HepG2 (cell line): ENCODE data around the gene DENND4A. TPM values are rescaled to one million over a fixed set of nuclear protein-coding genes. Genes with fewer than 3 reads are reported as not detected.

ENCODE experiments used
- ATAC-seq: fragments of 200-7000 bp; cut with Tn5 transposase; 3 replicates; pipeline ENCODE4 v1.9.1; 2020; ENCODE audit warnings: mild to moderate bottlenecking, moderate library complexity
- BruUV-seq: library from RNA; stranded (reverse); fragments of 400-500 nt; replicated peaks from 2 replicates; lab custom pipeline; 2021; lab: Mats Ljungman, UMichigan
- CTCF ChIA-PET: fragments of 300-600 bp; formaldehyde crosslinking; extraction: SDS; loops from one replicate; lab custom pipeline; 2021; ENCODE audit warnings: low total read pairs, inconsistent platforms, low intra/inter-chr PET ratio; lab: Yijun Ruan, JAX
- POLR2A ChIA-PET: fragments of 350-600 bp; sonication (Branson Sonifier 250); formaldehyde crosslinking; loops from one replicate; lab custom pipeline; 2020; ENCODE audit warnings: antibody characterized with exemption, inconsistent platforms; lab: Yijun Ruan, JAX
- DNase-seq: peaks from one replicate; pipeline ENCODE4 v3.0.0-alpha.2; 2015; ENCODE audit warnings: low spot score
- FAIRE-seq: peaks from 3 replicates; lab custom pipeline; 2011; peaks lifted over from hg19 to GRCh38; lab: Jason Lieb, UNC
- H2AFZ ChIP-seq: one replicate; pipeline ENCODE4 v1.6.1; 2011; ENCODE audit warnings: low read length, inconsistent platforms
- H3K27ac ChIP-seq: fragments of 300-600 bp; 3 replicates; pipeline ENCODE4 v1.8.0; 2011; ENCODE audit warnings: mixed run types, mild to moderate bottlenecking, mixed read lengths, low read length, inconsistent platforms; ENCODE audit not compliant: insufficient read depth; ENCODE audit errors: extremely low read length
- H3K27me3 ChIP-seq, 2 experiments: fragments of 200-600 bp in 1 of 2; 2 replicates in 1 of 2; 3 replicates in 1 of 2; pipeline versions ENCODE4 v1.6.0 to v1.8.0; 2011; ENCODE audit warnings: low read length in 2 of 2, mild to moderate bottlenecking in 2 of 2, moderate library complexity in 2 of 2, inconsistent platforms in 1 of 2; ENCODE audit not compliant: insufficient read depth in 2 of 2, control insufficient read depth in 1 of 2
- H3K36me3 ChIP-seq, 2 experiments: fragments of 200-600 bp in 1 of 2; replicated peaks in 1 of 2; 2 replicates in 1 of 2; 3 replicates in 1 of 2; pipeline versions ENCODE4 v1.5.1 to v1.8.0; 2011; ENCODE audit warnings: low read length in 2 of 2, inconsistent platforms in 1 of 2; ENCODE audit not compliant: insufficient read depth in 2 of 2, control insufficient read depth in 1 of 2
- H3K4me1 ChIP-seq: 2 replicates; pipeline ENCODE4 v1.5.1; 2012; ENCODE audit warnings: low read length, inconsistent platforms; ENCODE audit not compliant: insufficient read depth
- H3K4me2 ChIP-seq: 2 replicates; pipeline ENCODE4 v1.6.0; 2011; ENCODE audit warnings: low read depth, low read length, inconsistent platforms
- H3K4me3 ChIP-seq, 3 experiments: fragments of 200-600 bp in 1 of 3; sonication (generic), shearing (Covaris generic) in 1 of 3; replicated peaks in 1 of 3; 2 replicates each; pipeline ENCODE4 v1.5.1; 2011 to 2016; ENCODE audit warnings: low read length in 3 of 3, inconsistent platforms in 2 of 3, low read depth in 2 of 3, mild to moderate bottlenecking in 2 of 3, control low read depth in 1 of 3, mixed read lengths in 1 of 3; ENCODE audit not compliant: insufficient read depth in 1 of 3
- H3K79me2 ChIP-seq: one replicate; pipeline ENCODE4 v1.6.1; 2011; ENCODE audit warnings: low read length, inconsistent platforms; ENCODE audit not compliant: insufficient read depth
- H3K9ac ChIP-seq: 2 replicates; pipeline ENCODE4 v1.6.0; 2011; ENCODE audit warnings: mild to moderate bottlenecking, low read depth, low read length, inconsistent platforms; ENCODE audit not compliant: insufficient read depth
- H3K9me3 ChIP-seq: 2 replicates; pipeline ENCODE4 v1.5.1; 2012; ENCODE audit warnings: mild to moderate bottlenecking, low read length
- H4K20me1 ChIP-seq: 2 replicates; pipeline ENCODE4 v1.6.0; 2011; ENCODE audit warnings: inconsistent platforms, mild to moderate bottlenecking, low read length, moderate library complexity; ENCODE audit not compliant: insufficient read depth
- GATA4 ChIP-seq: sonication (generic); IDR thresholded peaks from 2 replicates; pipeline ENCODE4 v1.6.1; 2016; ENCODE audit warnings: antibody characterized with exemption, low read depth, borderline replicate concordance
- SMARCE1 ChIP-seq: fragments of 450-650 bp; IDR thresholded peaks from 2 replicates; pipeline ENCODE4 v1.6.1; 2017; ENCODE audit warnings: borderline replicate concordance
- TGIF2 ChIP-seq: IDR thresholded peaks from 2 replicates; pipeline ENCODE4 v1.6.1; 2016; ENCODE audit warnings: control low read depth, missing compliant biosample characterization
- TP53 ChIP-seq: sonication (generic); formaldehyde crosslinking; conservative IDR thresholded peaks from 2 replicates; pipeline ENCODE4 v1.4.0; 2020; ENCODE audit warnings: missing genetic modification reagents
- YY1 ChIP-seq: IDR thresholded peaks from 2 replicates; pipeline ENCODE4 v1.6.1; 2011; ENCODE audit warnings: low read length, low read depth, moderate library complexity, mild to moderate bottlenecking; ENCODE audit not compliant: insufficient read depth, insufficient replicate concordance
- ZNF296 ChIP-seq: sonication (generic); formaldehyde crosslinking; conservative IDR thresholded peaks from 2 replicates; pipeline ENCODE4 v1.5.0; 2020; ENCODE audit warnings: mild to moderate bottlenecking, missing genetic modification reagents
- WGBS: methylation state at CpG from one replicate; pipeline ENCODE4 v1.1.6; 2017; ENCODE audit warnings: low lambda C conversion rate; 5-methylcytosine and 5-hydroxymethylcytosine counted together
- in situ Hi-C: cut with HindIII; loops from 2 replicates; pipeline ENCODE4 v1.10.0; 2017; ENCODE audit warnings: low pct_unique_long_range_greater_than_20kb; ENCODE audit not compliant: extremely low pct_ligation_motif_present
- intact Hi-C: fragments of 100-400 bp; cut with micrococcal nuclease; formaldehyde crosslinking; loops from one replicate; pipeline ENCODE4 v1.10.0; 2022; ENCODE audit not compliant: unreplicated experiment
- polyA plus RNA-seq, 8 experiments: library from polyadenylated mRNA; depleted of rRNA in 3 of 8; stranded (reverse) in 7 of 8; unstranded in 1 of 8; fragments of >200 nt; fragmentation: Illumina TruSeq in 4 of 8; extraction: Trizol in 4 of 8; gene quantifications; 2 replicates each; pipeline versions ENCODE4 v1.2.1 to v1.2.3, GENCODE V29; 2011 to 2016; ENCODE audit warnings: low read depth in 4 of 8, missing spikeins in 1 of 8, mixed read lengths in 1 of 8; ENCODE audit not compliant: insufficient read depth in 1 of 8
- total RNA-seq, 5 experiments: library from RNA; depleted of rRNA; stranded (reverse); fragments of >200 nt; fragmentation: Illumina TruSeq; extraction: Trizol; gene quantifications; 2 replicates each; pipeline ENCODE4 v1.2.3, GENCODE V29; 2016; ENCODE audit warnings: low read depth in 1 of 5
- TF ChIP-seq, protein P1 (sequence below): sonication (generic); formaldehyde crosslinking; IDR thresholded peaks from 2 replicates; pipeline ENCODE4 v1.5.0; 2020; ENCODE audit warnings: missing genetic modification reagents
- TF ChIP-seq, protein P2 (sequence below): sonication (generic); formaldehyde crosslinking; IDR thresholded peaks from 2 replicates; pipeline ENCODE4 v1.4.0; 2020; ENCODE audit warnings: missing genetic modification reagents, borderline replicate concordance

DENND4A gene
- total and polyA plus RNA-seq, 2 of the 13 experiments (the other 11 are each of a cell fraction or from before 2014, with no cell fraction given) = 13.2 to 18.6 TPM

GRCh38 chr15:65743637-65744252 is 48.3 kb downstream of the DENND4A start:
- in situ Hi-C loops (no loop called here), intact Hi-C loops (loop anchor here (5.0 kb wide), 1 partner anchor 79 kb away; no protein-coding TSS in a partner anchor)
- no peaks in the 10 kb centered on the region for H3K27me3 ChIP-seq
- H3K79me2 ChIP-seq = no peaks in the 10 kb centered on the region
- 90% methylated on average over 1 of the region's 1 CpG for WGBS
- no peak overlapping the region for H3K9ac ChIP-seq
- ChIA-PET POLR2A (no interaction called here), CTCF (no interaction called here)
- H3K9me3 ChIP-seq = no peaks in the 10 kb centered on the region
- peaks cover 1 to 14% of the 10 kb centered on the region in 2 experiments; a peak in 3 of 5 replicates for H3K36me3 ChIP-seq
- DNase-seq = no peak
- no peaks in the 10 kb centered on the region for H4K20me1 ChIP-seq
- H3K4me3 ChIP-seq = no peak overlapping the region
- no peak for ATAC-seq
- H3K4me2 ChIP-seq = no peak overlapping the region
- peak overlapping the region; percentile 12 for H3K27ac ChIP-seq
- no peak for FAIRE-seq
- H2AFZ ChIP-seq = no peak overlapping the region
- H3K4me1 ChIP-seq = peaks cover 44% of the 10 kb centered on the region
- no TSS peak for BruUV-seq
- TF ChIP-seq TP53 (no peak), YY1 (no peak)
- TF ChIP-seq, protein P1, sequence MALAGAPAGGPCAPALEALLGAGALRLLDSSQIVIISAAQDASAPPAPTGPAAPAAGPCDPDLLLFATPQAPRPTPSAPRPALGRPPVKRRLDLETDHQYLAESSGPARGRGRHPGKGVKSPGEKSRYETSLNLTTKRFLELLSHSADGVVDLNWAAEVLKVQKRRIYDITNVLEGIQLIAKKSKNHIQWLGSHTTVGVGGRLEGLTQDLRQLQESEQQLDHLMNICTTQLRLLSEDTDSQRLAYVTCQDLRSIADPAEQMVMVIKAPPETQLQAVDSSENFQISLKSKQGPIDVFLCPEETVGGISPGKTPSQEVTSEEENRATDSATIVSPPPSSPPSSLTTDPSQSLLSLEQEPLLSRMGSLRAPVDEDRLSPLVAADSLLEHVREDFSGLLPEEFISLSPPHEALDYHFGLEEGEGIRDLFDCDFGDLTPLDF (CRISPR knock-in tag) = no peak

GRCh38 chr15:65740148-65740547 is 51.9 kb downstream of the DENND4A start:
- H3K4me3 ChIP-seq = no peak overlapping the region
- H2AFZ ChIP-seq = no peak overlapping the region
- no peak for TF ChIP-seq ZNF296 (CRISPR knock-in tag)
- no peak for TF ChIP-seq SMARCE1
- no peak for TF ChIP-seq GATA4
- TF ChIP-seq, protein P2, sequence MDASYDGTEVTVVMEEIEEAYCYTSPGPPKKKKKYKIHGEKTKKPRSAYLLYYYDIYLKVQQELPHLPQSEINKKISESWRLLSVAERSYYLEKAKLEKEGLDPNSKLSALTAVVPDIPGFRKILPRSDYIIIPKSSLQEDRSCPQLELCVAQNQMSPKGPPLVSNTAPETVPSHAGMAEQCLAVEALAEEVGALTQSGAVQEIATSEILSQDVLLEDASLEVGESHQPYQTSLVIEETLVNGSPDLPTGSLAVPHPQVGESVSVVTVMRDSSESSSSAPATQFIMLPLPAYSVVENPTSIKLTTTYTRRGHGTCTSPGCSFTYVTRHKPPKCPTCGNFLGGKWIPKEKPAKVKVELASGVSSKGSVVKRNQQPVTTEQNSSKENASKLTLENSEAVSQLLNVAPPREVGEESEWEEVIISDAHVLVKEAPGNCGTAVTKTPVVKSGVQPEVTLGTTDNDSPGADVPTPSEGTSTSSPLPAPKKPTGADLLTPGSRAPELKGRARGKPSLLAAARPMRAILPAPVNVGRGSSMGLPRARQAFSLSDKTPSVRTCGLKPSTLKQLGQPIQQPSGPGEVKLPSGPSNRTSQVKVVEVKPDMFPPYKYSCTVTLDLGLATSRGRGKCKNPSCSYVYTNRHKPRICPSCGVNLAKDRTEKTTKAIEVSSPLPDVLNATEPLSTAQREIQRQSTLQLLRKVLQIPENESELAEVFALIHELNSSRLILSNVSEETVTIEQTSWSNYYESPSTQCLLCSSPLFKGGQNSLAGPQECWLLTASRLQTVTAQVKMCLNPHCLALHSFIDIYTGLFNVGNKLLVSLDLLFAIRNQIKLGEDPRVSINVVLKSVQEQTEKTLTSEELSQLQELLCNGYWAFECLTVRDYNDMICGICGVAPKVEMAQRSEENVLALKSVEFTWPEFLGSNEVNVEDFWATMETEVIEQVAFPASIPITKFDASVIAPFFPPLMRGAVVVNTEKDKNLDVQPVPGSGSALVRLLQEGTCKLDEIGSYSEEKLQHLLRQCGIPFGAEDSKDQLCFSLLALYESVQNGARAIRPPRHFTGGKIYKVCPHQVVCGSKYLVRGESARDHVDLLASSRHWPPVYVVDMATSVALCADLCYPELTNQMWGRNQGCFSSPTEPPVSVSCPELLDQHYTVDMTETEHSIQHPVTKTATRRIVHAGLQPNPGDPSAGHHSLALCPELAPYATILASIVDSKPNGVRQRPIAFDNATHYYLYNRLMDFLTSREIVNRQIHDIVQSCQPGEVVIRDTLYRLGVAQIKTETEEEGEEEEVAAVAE (CRISPR knock-in tag) = no peak
- TF ChIP-seq TGIF2 = no peak
- CTCF ChIA-PET = no interaction called here
- FAIRE-seq = no peak
- no peak for DNase-seq
- no peaks in the 10 kb centered on the region for H3K27me3 ChIP-seq
- no peak for ATAC-seq
- POLR2A ChIA-PET = no interaction called here
- H3K27ac ChIP-seq = no peak overlapping the region
- no peaks in the 10 kb centered on the region for H4K20me1 ChIP-seq
- no peaks in the 10 kb centered on the region for H3K9me3 ChIP-seq
- 98% methylated on average over 5 of the region's 5 CpGs for WGBS
- H3K9ac ChIP-seq = no peak overlapping the region
- H3K4me2 ChIP-seq = no peak overlapping the region
- no TSS peak for BruUV-seq
- H3K36me3 ChIP-seq = peaks cover 0 to 32% of the 10 kb centered on the region in 2 experiments; a peak in 2 of 5 replicates
- in situ Hi-C loops = no loop called here
- intact Hi-C loops = loop anchor here (5.0 kb wide), 1 partner anchor 82 kb away; no protein-coding TSS in a partner anchor
- peaks cover 17% of the 10 kb centered on the region for H3K4me1 ChIP-seq
- H3K79me2 ChIP-seq = no peaks in the 10 kb centered on the region
